Astrocyte (in vitro differentiated cells and primary cell): Measurements from ENCODE around the gene CACNA1B.

ENCODE experiments used
- EZH2 ChIP-seq: IDR thresholded peaks from 2 replicates; pipeline ENCODE4 v1.6.1; 2012; ENCODE audit warnings: mild to moderate bottlenecking, low read length, inconsistent platforms; ENCODE audit not compliant: insufficient read depth
- TF ChIP-seq, protein P1 (sequence below): IDR thresholded peaks from 2 replicates; pipeline ENCODE4 v1.5.1; 2011; ENCODE audit warnings: low read depth, mild to moderate bottlenecking, inconsistent platforms, low read length, moderate library complexity; ENCODE audit not compliant: insufficient read depth

DNA sequence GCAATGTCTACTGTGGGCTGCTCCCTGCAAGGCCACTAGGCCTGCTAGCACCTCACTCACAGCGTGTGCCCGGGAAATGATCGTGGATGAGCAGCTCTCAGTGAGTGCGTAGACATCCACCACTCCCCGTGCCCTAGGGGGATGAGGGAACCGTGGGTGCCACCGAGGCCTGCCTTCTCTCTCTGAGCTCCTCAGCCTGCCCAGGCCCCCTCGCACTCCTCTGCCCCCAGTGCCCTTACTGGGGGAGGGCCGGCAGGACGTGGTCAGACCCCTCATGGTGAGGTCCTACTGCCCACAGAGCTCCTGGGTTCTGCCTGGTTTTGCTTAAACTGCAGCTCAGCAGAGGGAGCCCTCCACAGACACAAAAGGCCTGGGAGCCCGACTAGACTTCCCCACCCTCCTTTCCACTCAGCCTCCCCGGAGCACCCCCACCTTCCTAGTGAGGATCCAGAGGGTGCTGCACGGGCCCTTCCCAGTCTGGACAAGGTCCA lies 220.0 kb downstream of the CACNA1B start:
- TF ChIP-seq, protein P1, sequence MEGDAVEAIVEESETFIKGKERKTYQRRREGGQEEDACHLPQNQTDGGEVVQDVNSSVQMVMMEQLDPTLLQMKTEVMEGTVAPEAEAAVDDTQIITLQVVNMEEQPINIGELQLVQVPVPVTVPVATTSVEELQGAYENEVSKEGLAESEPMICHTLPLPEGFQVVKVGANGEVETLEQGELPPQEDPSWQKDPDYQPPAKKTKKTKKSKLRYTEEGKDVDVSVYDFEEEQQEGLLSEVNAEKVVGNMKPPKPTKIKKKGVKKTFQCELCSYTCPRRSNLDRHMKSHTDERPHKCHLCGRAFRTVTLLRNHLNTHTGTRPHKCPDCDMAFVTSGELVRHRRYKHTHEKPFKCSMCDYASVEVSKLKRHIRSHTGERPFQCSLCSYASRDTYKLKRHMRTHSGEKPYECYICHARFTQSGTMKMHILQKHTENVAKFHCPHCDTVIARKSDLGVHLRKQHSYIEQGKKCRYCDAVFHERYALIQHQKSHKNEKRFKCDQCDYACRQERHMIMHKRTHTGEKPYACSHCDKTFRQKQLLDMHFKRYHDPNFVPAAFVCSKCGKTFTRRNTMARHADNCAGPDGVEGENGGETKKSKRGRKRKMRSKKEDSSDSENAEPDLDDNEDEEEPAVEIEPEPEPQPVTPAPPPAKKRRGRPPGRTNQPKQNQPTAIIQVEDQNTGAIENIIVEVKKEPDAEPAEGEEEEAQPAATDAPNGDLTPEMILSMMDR: no peak
- TF ChIP-seq EZH2: no peak
